Thyroid gland (tissue), 4 donors: ENCODE measurements around the gene SLC12A8. TPM values are rescaled to one million over a fixed set of nuclear protein-coding genes. Genes with fewer than 3 reads are reported as not detected.

Experiments used
- DNase-seq, 2 donors: peaks; one replicate each; pipeline ENCODE4 v3.0.0-alpha.2; 2019
- H3K27ac ChIP-seq, 3 donors: fragments of 200-600 bp; sonication (generic); 1 replicate in 2 of 3; 2 replicates in 1 of 3; pipeline ENCODE4 v1.5.1; 2016 to 2019; ENCODE audit warnings: mild to moderate bottlenecking in 1 of 3, moderate library complexity in 1 of 3
- H3K27me3 ChIP-seq: fragments of 200-600 bp; sonication (generic); one replicate; pipeline ENCODE4 v1.5.1; 2019
- H3K36me3 ChIP-seq, 2 donors: fragments of 200-600 bp; sonication (generic); one replicate each; pipeline ENCODE4 v1.5.1; 2016 to 2019
- H3K4me1 ChIP-seq, 2 donors: fragments of 200-600 bp; sonication (generic); one replicate each; pipeline ENCODE4 v1.5.1; 2017 to 2019
- H3K4me3 ChIP-seq, 3 donors: fragments of 200-600 bp; sonication (generic); replicated peaks in 1 of 3; 1 replicate in 2 of 3; 2 replicates in 1 of 3; pipeline ENCODE4 v1.5.1; 2016; ENCODE audit warnings: mild to moderate bottlenecking in 1 of 3
- H3K9me3 ChIP-seq: fragments of 200-600 bp; sonication (generic); one replicate; pipeline ENCODE4 v1.5.1; 2017
- POLR2A ChIP-seq, 2 donors: fragments of 450-650 bp; IDR thresholded peaks; one replicate each; pipeline ENCODE4 v1.6.1; 2017; ENCODE audit warnings: antibody characterized with exemption in 2 of 2, mild to moderate bottlenecking in 2 of 2, moderate library complexity in 1 of 2
- WGBS, 2 donors: methylation state at CpG; one replicate each; pipeline ENCODE4 v1.1.5; 2017; 5-methylcytosine and 5-hydroxymethylcytosine counted together
- intact Hi-C: fragments of 100-400 bp; cut with DNase I; formaldehyde crosslinking; loops from one replicate; pipeline ENCODE4 v1.15.1; 2023
- total RNA-seq, 4 donors: library from RNA; depleted of rRNA; stranded (reverse); fragments of >200 nt; gene quantifications; one replicate each; pipeline ENCODE4 v1.2.3, GENCODE V29; 2016
- TF ChIP-seq, protein P1 (sequence below), 6 experiments: fragments of 200-600 bp in 3 of 6; fragments of 450-650 bp in 3 of 6; sonication (generic) in 3 of 6; IDR thresholded peaks; one replicate each; pipeline ENCODE4 v1.5.1; 2016 to 2019; ENCODE audit warnings: antibody characterized with exemption in 6 of 6, mild to moderate bottlenecking in 2 of 6, inconsistent platforms in 1 of 6, moderate library complexity in 1 of 6

SLC12A8 gene
- total RNA-seq, 4 donors from 2014 or later, result 71.2 to 136 (median 99.2) TPM

DNA sequence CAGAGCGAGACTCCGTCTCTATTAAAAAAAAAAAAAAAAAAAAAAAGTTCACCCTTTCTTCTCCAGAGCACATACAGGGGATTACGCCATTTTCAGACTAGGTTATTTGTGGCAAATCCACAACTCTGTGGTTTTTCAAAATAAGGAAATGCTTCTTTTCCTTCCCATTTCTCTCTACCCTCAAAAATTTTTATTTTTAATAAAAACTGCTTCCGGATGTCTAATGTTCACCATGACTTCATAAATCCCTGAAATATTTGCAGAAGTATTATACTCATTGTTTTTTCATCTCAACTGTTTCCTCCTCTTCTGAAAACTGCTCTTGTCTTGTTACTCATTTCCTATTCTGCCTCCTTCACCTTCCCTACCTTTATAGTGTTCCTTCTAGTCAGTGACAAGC is 45.0 kb upstream of the SLC12A8 start:
- 91 to 93% methylated on average over 4 of the region's 4 CpGs for WGBS, 2 donors
- no peaks in the 10 kb centered on the region for H3K9me3 ChIP-seq

GRCh38 chr3:125256675-125257074 is 44.1 kb upstream of the SLC12A8 start:
- Histone ChIP-seq H3K9me3 (no peaks in the 10 kb centered on the region), H3K4me1 (no peaks in the 10 kb centered on the region), H3K27ac (no peak overlapping the region), H3K4me3 (no peak overlapping the region), H3K27me3 (no peaks in the 10 kb centered on the region), H3K36me3 (no peaks in the 10 kb centered on the region)
- intact Hi-C loops, result no loop called here
- DNase-seq, result no peak
- TF ChIP-seq, protein P1, sequence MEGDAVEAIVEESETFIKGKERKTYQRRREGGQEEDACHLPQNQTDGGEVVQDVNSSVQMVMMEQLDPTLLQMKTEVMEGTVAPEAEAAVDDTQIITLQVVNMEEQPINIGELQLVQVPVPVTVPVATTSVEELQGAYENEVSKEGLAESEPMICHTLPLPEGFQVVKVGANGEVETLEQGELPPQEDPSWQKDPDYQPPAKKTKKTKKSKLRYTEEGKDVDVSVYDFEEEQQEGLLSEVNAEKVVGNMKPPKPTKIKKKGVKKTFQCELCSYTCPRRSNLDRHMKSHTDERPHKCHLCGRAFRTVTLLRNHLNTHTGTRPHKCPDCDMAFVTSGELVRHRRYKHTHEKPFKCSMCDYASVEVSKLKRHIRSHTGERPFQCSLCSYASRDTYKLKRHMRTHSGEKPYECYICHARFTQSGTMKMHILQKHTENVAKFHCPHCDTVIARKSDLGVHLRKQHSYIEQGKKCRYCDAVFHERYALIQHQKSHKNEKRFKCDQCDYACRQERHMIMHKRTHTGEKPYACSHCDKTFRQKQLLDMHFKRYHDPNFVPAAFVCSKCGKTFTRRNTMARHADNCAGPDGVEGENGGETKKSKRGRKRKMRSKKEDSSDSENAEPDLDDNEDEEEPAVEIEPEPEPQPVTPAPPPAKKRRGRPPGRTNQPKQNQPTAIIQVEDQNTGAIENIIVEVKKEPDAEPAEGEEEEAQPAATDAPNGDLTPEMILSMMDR (IDR thresholded peaks at IDR 0.05), result no peak
- TF ChIP-seq POLR2A (IDR thresholded peaks at IDR 0.05), result no peak

More for the DNA sequence above, 45.0 kb upstream of the SLC12A8 start:
- Histone ChIP-seq H3K4me1 (no peaks in the 10 kb centered on the region), H3K27me3 (no peaks in the 10 kb centered on the region), H3K27ac (no peak overlapping the region), H3K4me3 (no peak overlapping the region), H3K36me3 (no peaks in the 10 kb centered on the region)
- TF ChIP-seq POLR2A (IDR thresholded peaks at IDR 0.05), result no peak
- TF ChIP-seq, protein P1 (IDR thresholded peaks at IDR 0.05), result no peak
- intact Hi-C loops, result no loop called here
- DNase-seq, result no peak

DNA sequence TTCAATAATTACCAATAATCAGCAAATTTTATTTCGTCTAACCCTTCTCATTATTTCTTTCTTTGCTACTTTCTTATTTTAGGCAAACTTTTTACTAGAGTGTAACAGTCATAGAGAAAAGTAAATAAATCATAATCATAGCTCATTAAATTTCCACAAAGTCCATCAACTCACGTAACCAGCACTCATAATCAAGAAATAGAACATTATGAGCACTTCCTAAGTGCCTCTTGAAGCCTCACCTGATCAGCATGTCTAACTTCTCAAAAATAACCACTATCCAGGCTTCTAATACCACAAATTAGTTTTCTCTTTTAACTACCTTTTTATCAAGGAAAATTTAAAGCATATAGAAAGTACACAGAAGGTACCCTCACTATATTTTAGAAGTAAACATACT is 38.4 kb upstream of the SLC12A8 start:
- Histone ChIP-seq H3K4me1 (peaks cover 5 to 6% of the 10 kb centered on the region in 2 donors), H3K36me3 (no peaks in the 10 kb centered on the region), H3K27me3 (no peaks in the 10 kb centered on the region), H3K27ac (no peak overlapping the region), H3K4me3 (no peak overlapping the region), H3K9me3 (no peaks in the 10 kb centered on the region)
- TF ChIP-seq POLR2A (IDR thresholded peaks at IDR 0.05), result no peak
- TF ChIP-seq, protein P1 (IDR thresholded peaks at IDR 0.05), result no peak
- intact Hi-C loops, result no loop called here
- 83 to 91% methylated on average over 2 of the region's 2 CpGs for WGBS, 2 donors
- no peak for DNase-seq

GRCh38 chr3:125246237-125246636 is 33.7 kb upstream of the SLC12A8 start:
- no peaks in the 10 kb centered on the region for H3K9me3 ChIP-seq
- no peaks in the 10 kb centered on the region for H3K36me3 ChIP-seq
- TF ChIP-seq, protein P1 (IDR thresholded peaks at IDR 0.05), result no peak
- TF ChIP-seq POLR2A (IDR thresholded peaks at IDR 0.05), result no peak
- H3K4me1 ChIP-seq, result peaks cover 2 to 5% of the 10 kb centered on the region in 2 donors
- no peak overlapping the region for H3K4me3 ChIP-seq
- intact Hi-C loops, result no loop called here
- no peak for DNase-seq
- no peak overlapping the region for H3K27ac ChIP-seq
- H3K27me3 ChIP-seq, result no peaks in the 10 kb centered on the region
- WGBS, 2 donors, result 95 to 97% methylated on average over 1 of the region's 1 CpG

DNA sequence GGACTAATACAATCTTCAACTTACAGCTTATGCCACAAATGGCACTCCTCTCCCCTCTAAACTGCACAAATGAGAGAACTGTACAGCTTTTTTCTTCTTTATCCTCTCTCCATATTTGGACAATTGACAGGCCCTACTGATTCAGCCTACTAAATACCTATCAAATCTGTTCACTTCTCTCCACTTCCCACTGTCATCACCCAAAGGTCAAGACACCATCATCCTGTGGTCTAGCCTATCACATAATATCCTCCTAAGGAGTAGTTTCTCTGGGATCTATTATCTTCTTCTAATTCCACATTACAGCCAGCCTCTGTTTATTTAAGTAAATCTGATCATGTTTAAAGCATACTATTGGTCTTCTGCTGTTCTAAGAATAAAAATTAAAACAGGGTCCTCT is 33.0 kb upstream of the SLC12A8 start:
- TF ChIP-seq, protein P1 (IDR thresholded peaks at IDR 0.05), result no peak
- no peak for TF ChIP-seq POLR2A (IDR thresholded peaks at IDR 0.05)
- H3K36me3 ChIP-seq, result no peaks in the 10 kb centered on the region
- peaks cover 3 to 5% of the 10 kb centered on the region in 2 donors for H3K4me1 ChIP-seq
- DNase-seq, result no peak
- H3K4me3 ChIP-seq, result no peak overlapping the region
- H3K27me3 ChIP-seq, result no peaks in the 10 kb centered on the region
- intact Hi-C loops, result no loop called here
- no peaks in the 10 kb centered on the region for H3K9me3 ChIP-seq
- no peak overlapping the region for H3K27ac ChIP-seq
